Panc1 (cell line): Measurements from ENCODE around the gene DOCK3. TPM values are rescaled to one million over a fixed set of nuclear protein-coding genes. Genes with fewer than 3 reads are reported as not detected.

Source experiments
- ATAC-seq: fragments of 200-7000 bp; cut with Tn5 transposase; 2 replicates; pipeline ENCODE4 v1.9.1; 2020; ENCODE audit warnings: mild to moderate bottlenecking, moderate library complexity
- BruUV-seq: library from RNA; stranded (reverse); fragments of 400-500 nt; replicated peaks from 2 replicates; lab custom pipeline; 2021; lab: Mats Ljungman, UMichigan
- CTCF ChIA-PET: fragments of 300-600 bp; sonication (Branson Sonifier 250); formaldehyde crosslinking; loops from one replicate; lab custom pipeline; 2022; ENCODE audit warnings: antibody characterized with exemption; lab: Charles Lee
- POLR2A ChIA-PET: fragments of 300-600 bp; sonication (Branson Sonifier 250); formaldehyde crosslinking; loops from one replicate; lab custom pipeline; 2022; ENCODE audit warnings: antibody characterized with exemption; lab: Charles Lee
- DNase-seq: peaks from one replicate; pipeline ENCODE4 v3.0.0-alpha.2; 2010; ENCODE audit warnings: low read depth, low spot score
- H3K27ac ChIP-seq: 2 replicates; pipeline ENCODE4 v1.5.1; 2011; ENCODE audit warnings: mild to moderate bottlenecking, low read length, inconsistent platforms
- H3K27me3 ChIP-seq: fragments of 200-500 bp; sonication (Bioruptor generic); 2 replicates; pipeline ENCODE4 v1.6.0; 2014; ENCODE audit warnings: low read length, inconsistent platforms; ENCODE audit not compliant: control insufficient read depth, insufficient read depth
- H3K36me3 ChIP-seq: fragments of 200-500 bp; sonication (Bioruptor generic); 2 replicates; pipeline ENCODE4 v1.5.1; 2014; ENCODE audit warnings: inconsistent platforms, mild to moderate bottlenecking, low read length, moderate library complexity; ENCODE audit not compliant: control insufficient read depth, insufficient read depth
- H3K4me1 ChIP-seq: 2 replicates; pipeline ENCODE4 v1.5.1; 2011; ENCODE audit warnings: inconsistent platforms, mild to moderate bottlenecking, low read length, moderate library complexity; ENCODE audit not compliant: control insufficient read depth, insufficient read depth
- H3K4me3 ChIP-seq, 2 experiments: 2 replicates each; pipeline ENCODE4 v1.5.1; 2011 to 2012; ENCODE audit warnings: low read depth in 2 of 2, low read length in 2 of 2, mild to moderate bottlenecking in 2 of 2, inconsistent platforms in 1 of 2, moderate library complexity in 1 of 2
- H3K9me3 ChIP-seq: fragments of 200-500 bp; sonication (Bioruptor generic); 2 replicates; pipeline ENCODE4 v1.5.1; 2014; ENCODE audit warnings: low read depth, mild to moderate bottlenecking, inconsistent platforms, low read length, moderate library complexity; ENCODE audit not compliant: control insufficient read depth, insufficient read depth
- CTCF ChIP-seq: fragments of 450-650 bp; IDR thresholded peaks from 2 replicates; pipeline ENCODE4 v1.5.1; 2017; ENCODE audit warnings: mild to moderate bottlenecking
- POLR2AphosphoS5 ChIP-seq: IDR thresholded peaks from 2 replicates; pipeline ENCODE4 v1.6.1; 2012; ENCODE audit warnings: mild to moderate bottlenecking, low read depth, low read length, moderate library complexity
- SIN3A ChIP-seq: IDR thresholded peaks from 2 replicates; pipeline ENCODE4 v1.6.1; 2012; ENCODE audit warnings: low read depth, mild to moderate bottlenecking, low read length, moderate library complexity, borderline replicate concordance; ENCODE audit not compliant: insufficient read depth
- TCF7L2 ChIP-seq: IDR thresholded peaks from 2 replicates; pipeline ENCODE4 v1.6.1; 2011; ENCODE audit warnings: mild to moderate bottlenecking, low read depth, low read length, inconsistent platforms
- in situ Hi-C: cut with HindIII; loops from 2 replicates; pipeline ENCODE4 v1.10.0; 2016; ENCODE audit warnings: low sequenced_read_pairs, low pct_unique_long_range_greater_than_20kb
- intact Hi-C: fragments of 100-400 bp; cut with micrococcal nuclease; formaldehyde crosslinking; loops from one replicate; pipeline ENCODE4 v1.10.0; 2022; ENCODE audit not compliant: unreplicated experiment
- total RNA-seq: library from RNA; stranded (reverse); gene quantifications from one replicate; pipeline ENCODE4 v1.2.1, GENCODE V29; 2021; ENCODE audit not compliant: unreplicated experiment
- TF ChIP-seq, protein P1 (sequence below), 2 experiments: IDR thresholded peaks; 2 replicates each; pipeline ENCODE4 v1.6.1; 2011 to 2012; ENCODE audit warnings: low read depth in 2 of 2, control low read depth in 1 of 2, low read length in 1 of 2, mild to moderate bottlenecking in 1 of 2, moderate library complexity in 1 of 2; ENCODE audit not compliant: insufficient read depth in 1 of 2

DOCK3 gene
- total RNA-seq, 1 experiment from 2014 or later = 0.21 TPM

DNA sequence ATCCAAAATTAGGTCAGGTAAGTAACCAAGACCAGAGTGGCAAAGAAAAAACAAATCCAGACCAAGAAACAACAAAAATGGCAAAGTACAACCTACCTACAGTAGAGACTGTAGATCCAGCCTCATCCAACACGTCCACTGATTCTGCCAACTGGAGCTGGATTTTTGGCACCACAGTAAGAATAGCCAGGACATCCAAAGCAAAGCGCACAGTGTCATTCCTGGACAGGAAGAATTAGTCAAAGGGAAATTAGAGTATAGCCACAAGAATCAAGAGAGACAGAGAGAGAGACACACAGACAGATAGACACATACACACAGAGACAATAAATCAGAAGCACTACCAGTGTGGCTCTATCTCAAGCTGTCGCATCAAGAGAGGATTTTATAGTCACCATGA lies 747.5 kb downstream of the DOCK3 start:
- Histone ChIP-seq H3K36me3 (peaks cover 13% of the 10 kb centered on the region), H3K27me3 (no peaks in the 10 kb centered on the region), H3K4me3 (no peak overlapping the region), H3K9me3 (no peaks in the 10 kb centered on the region), H3K27ac (no peak overlapping the region), H3K4me1 (no peaks in the 10 kb centered on the region)
- TF ChIP-seq, protein P1, sequence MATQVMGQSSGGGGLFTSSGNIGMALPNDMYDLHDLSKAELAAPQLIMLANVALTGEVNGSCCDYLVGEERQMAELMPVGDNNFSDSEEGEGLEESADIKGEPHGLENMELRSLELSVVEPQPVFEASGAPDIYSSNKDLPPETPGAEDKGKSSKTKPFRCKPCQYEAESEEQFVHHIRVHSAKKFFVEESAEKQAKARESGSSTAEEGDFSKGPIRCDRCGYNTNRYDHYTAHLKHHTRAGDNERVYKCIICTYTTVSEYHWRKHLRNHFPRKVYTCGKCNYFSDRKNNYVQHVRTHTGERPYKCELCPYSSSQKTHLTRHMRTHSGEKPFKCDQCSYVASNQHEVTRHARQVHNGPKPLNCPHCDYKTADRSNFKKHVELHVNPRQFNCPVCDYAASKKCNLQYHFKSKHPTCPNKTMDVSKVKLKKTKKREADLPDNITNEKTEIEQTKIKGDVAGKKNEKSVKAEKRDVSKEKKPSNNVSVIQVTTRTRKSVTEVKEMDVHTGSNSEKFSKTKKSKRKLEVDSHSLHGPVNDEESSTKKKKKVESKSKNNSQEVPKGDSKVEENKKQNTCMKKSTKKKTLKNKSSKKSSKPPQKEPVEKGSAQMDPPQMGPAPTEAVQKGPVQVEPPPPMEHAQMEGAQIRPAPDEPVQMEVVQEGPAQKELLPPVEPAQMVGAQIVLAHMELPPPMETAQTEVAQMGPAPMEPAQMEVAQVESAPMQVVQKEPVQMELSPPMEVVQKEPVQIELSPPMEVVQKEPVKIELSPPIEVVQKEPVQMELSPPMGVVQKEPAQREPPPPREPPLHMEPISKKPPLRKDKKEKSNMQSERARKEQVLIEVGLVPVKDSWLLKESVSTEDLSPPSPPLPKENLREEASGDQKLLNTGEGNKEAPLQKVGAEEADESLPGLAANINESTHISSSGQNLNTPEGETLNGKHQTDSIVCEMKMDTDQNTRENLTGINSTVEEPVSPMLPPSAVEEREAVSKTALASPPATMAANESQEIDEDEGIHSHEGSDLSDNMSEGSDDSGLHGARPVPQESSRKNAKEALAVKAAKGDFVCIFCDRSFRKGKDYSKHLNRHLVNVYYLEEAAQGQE (IDR thresholded peaks at IDR 0.05; ENCODE audit: insufficient read depth in 1 of 2, low read depth in 2 of 2, low read length in 1 of 2) = no peak
- TF ChIP-seq POLR2AphosphoS5 (no peak), TCF7L2 (no peak), CTCF (no peak), SIN3A (no peak)
- POLR2A ChIA-PET = no interaction called here
- in situ Hi-C loops (no loop called here), intact Hi-C loops (no loop called here)
- BruUV-seq = no TSS peak
- DNase-seq (no peak), ATAC-seq (no peak)
- CTCF ChIA-PET = no interaction called here

GRCh38 chr3:51426921-51427320 lies 752.2 kb downstream of the DOCK3 start:
- in situ Hi-C loops = no loop called here
- intact Hi-C loops = no loop called here
- H3K36me3 ChIP-seq = peaks cover 16% of the 10 kb centered on the region
- no TSS peak for BruUV-seq
- ATAC-seq (no peak), DNase-seq (no peak)
- no peak overlapping the region for H3K27ac ChIP-seq
- no peaks in the 10 kb centered on the region for H3K27me3 ChIP-seq
- no peak for TF ChIP-seq CTCF
- TF ChIP-seq POLR2AphosphoS5 = no peak
- TF ChIP-seq, protein P1 (IDR thresholded peaks at IDR 0.05; ENCODE audit: insufficient read depth in 1 of 2, low read depth in 2 of 2, low read length in 1 of 2) = no peak
- TF ChIP-seq TCF7L2 = no peak
- no peak for TF ChIP-seq SIN3A
- POLR2A ChIA-PET = interaction anchor here (0.7 kb wide), 1 partner anchor 263 kb away, joined by 4 read pairs; no protein-coding TSS in a partner anchor
- CTCF ChIA-PET = no interaction called here
- H3K9me3 ChIP-seq = no peaks in the 10 kb centered on the region
- H3K4me3 ChIP-seq = no peak overlapping the region
- H3K4me1 ChIP-seq = no peaks in the 10 kb centered on the region
